BLaER1 (cell line): Measurements from ENCODE around the gene OPN5.

Experiments
- H3K27ac ChIP-seq: shearing (Covaris generic); formaldehyde crosslinking; 2 replicates; pipeline ENCODE4 v1.8.1; 2022
- H3K27me3 ChIP-seq: shearing (Covaris generic); formaldehyde crosslinking; 2 replicates; pipeline ENCODE4 v1.8.1; 2022
- H3K36me3 ChIP-seq: shearing (Covaris generic); formaldehyde crosslinking; 2 replicates; pipeline ENCODE4 v1.8.1; 2022
- H3K4me1 ChIP-seq: shearing (Covaris generic); formaldehyde crosslinking; 2 replicates; pipeline ENCODE4 v1.8.1; 2022
- H3K4me2 ChIP-seq: shearing (Covaris generic); formaldehyde crosslinking; 2 replicates; pipeline ENCODE4 v1.8.1; 2022
- H3K4me3 ChIP-seq: shearing (Covaris generic); formaldehyde crosslinking; 2 replicates; pipeline ENCODE4 v1.8.1; 2022
- H3K9ac ChIP-seq: shearing (Covaris generic); formaldehyde crosslinking; 2 replicates; pipeline ENCODE4 v1.8.1; 2022
- H3K9me3 ChIP-seq: shearing (Covaris generic); formaldehyde crosslinking; 2 replicates; pipeline ENCODE4 v1.8.1; 2022
- H4K20me1 ChIP-seq: shearing (Covaris generic); formaldehyde crosslinking; 2 replicates; pipeline ENCODE4 v1.8.1; 2022
- Cebpa-rat ChIP-seq: shearing (Covaris generic); IDR thresholded peaks from 2 replicates; pipeline ENCODE4 v1.8.1; 2022

OPN5 gene

GRCh38 chr6:47752801-47753200 is 29.0 kb upstream of the OPN5 start:
- no peak overlapping the region for H3K4me2 ChIP-seq

GRCh38 chr6:47759364-47759763 is 22.5 kb upstream of the OPN5 start:
- no peak for TF ChIP-seq Cebpa-rat
- H3K4me1 ChIP-seq = no peaks in the 10 kb centered on the region
- H3K4me3 ChIP-seq = no peak overlapping the region

More at GRCh38 chr6:47752801-47753200, 29.0 kb upstream of the OPN5 start:
- Histone ChIP-seq H3K27ac (no peak overlapping the region), H4K20me1 (no peaks in the 10 kb centered on the region), H3K36me3 (no peaks in the 10 kb centered on the region), H3K9ac (no peak overlapping the region), H3K27me3 (no peaks in the 10 kb centered on the region), H3K4me1 (no peaks in the 10 kb centered on the region), H3K4me3 (no peak overlapping the region), H3K9me3 (0 out of 2 replicates have a peak, but pooled peaks cover 3% of the 10 kb centered on the region)
- no peak for TF ChIP-seq Cebpa-rat

GRCh38 chr6:47762502-47762901 is 19.3 kb upstream of the OPN5 start:
- Histone ChIP-seq H3K27ac (no peak overlapping the region), H3K36me3 (no peaks in the 10 kb centered on the region), H3K9me3 (no peaks in the 10 kb centered on the region), H3K9ac (no peak overlapping the region), H3K4me2 (no peak overlapping the region), H3K27me3 (no peaks in the 10 kb centered on the region), H4K20me1 (no peaks in the 10 kb centered on the region), H3K4me1 (no peaks in the 10 kb centered on the region), H3K4me3 (no peak overlapping the region)
- no peak for TF ChIP-seq Cebpa-rat

More at GRCh38 chr6:47759364-47759763, 22.5 kb upstream of the OPN5 start:
- no peaks in the 10 kb centered on the region for H3K36me3 ChIP-seq
- H3K27ac ChIP-seq = no peak overlapping the region
- H3K4me2 ChIP-seq = no peak overlapping the region
- H3K27me3 ChIP-seq = no peaks in the 10 kb centered on the region
- no peak overlapping the region for H3K9ac ChIP-seq
- no peaks in the 10 kb centered on the region for H4K20me1 ChIP-seq
- no peaks in the 10 kb centered on the region for H3K9me3 ChIP-seq

- no peak overlapping the region for H3K27ac ChIP-seq
- no peaks in the 10 kb centered on the region for H3K9me3 ChIP-seq
- H3K4me1 ChIP-seq = no peaks in the 10 kb centered on the region
- no peaks in the 10 kb centered on the region for H3K36me3 ChIP-seq
- no peaks in the 10 kb centered on the region for H4K20me1 ChIP-seq
- no peak overlapping the region for H3K4me2 ChIP-seq
- no peak overlapping the region for H3K4me3 ChIP-seq
- no peak overlapping the region for H3K9ac ChIP-seq
- no peaks in the 10 kb centered on the region for H3K27me3 ChIP-seq
- TF ChIP-seq Cebpa-rat = no peak
These were observed 15.4 kb upstream of the OPN5 start for GRCh38 chr6:47766445-47766844.

GRCh38 chr6:47767102-47767501 is 14.7 kb upstream of the OPN5 start:
- no peaks in the 10 kb centered on the region for H3K36me3 ChIP-seq
- no peak overlapping the region for H3K4me2 ChIP-seq
- H3K9me3 ChIP-seq = no peaks in the 10 kb centered on the region
- no peak overlapping the region for H3K9ac ChIP-seq
- no peak overlapping the region for H3K4me3 ChIP-seq
- no peaks in the 10 kb centered on the region for H3K4me1 ChIP-seq
- TF ChIP-seq Cebpa-rat = no peak
- no peaks in the 10 kb centered on the region for H4K20me1 ChIP-seq
- no peak overlapping the region for H3K27ac ChIP-seq
- no peaks in the 10 kb centered on the region for H3K27me3 ChIP-seq

GRCh38 chr6:47769982-47770381 is 11.8 kb upstream of the OPN5 start:
- Histone ChIP-seq H3K27ac (no peak overlapping the region), H3K4me2 (no peak overlapping the region)
- no peak for TF ChIP-seq Cebpa-rat

GRCh38 chr6:47772359-47772758 is 9.5 kb upstream of the OPN5 start:
- no peaks in the 10 kb centered on the region for H3K9me3 ChIP-seq
- no peaks in the 10 kb centered on the region for H4K20me1 ChIP-seq
- TF ChIP-seq Cebpa-rat = no peak
- no peaks in the 10 kb centered on the region for H3K36me3 ChIP-seq
- H3K9ac ChIP-seq = no peak overlapping the region
- no peak overlapping the region for H3K4me3 ChIP-seq
- H3K27me3 ChIP-seq = no peaks in the 10 kb centered on the region
- no peak overlapping the region for H3K27ac ChIP-seq
- no peak overlapping the region for H3K4me2 ChIP-seq
- H3K4me1 ChIP-seq = no peaks in the 10 kb centered on the region

More at GRCh38 chr6:47769982-47770381, 11.8 kb upstream of the OPN5 start:
- H3K9me3 ChIP-seq = no peaks in the 10 kb centered on the region
- no peak overlapping the region for H3K9ac ChIP-seq
- no peaks in the 10 kb centered on the region for H3K4me1 ChIP-seq
- H3K4me3 ChIP-seq = no peak overlapping the region
- no peaks in the 10 kb centered on the region for H3K27me3 ChIP-seq
- no peaks in the 10 kb centered on the region for H3K36me3 ChIP-seq
- no peaks in the 10 kb centered on the region for H4K20me1 ChIP-seq

- no peaks in the 10 kb centered on the region for H3K4me1 ChIP-seq
- no peak overlapping the region for H3K9ac ChIP-seq
- H3K27ac ChIP-seq = no peak overlapping the region
- H3K9me3 ChIP-seq = no peaks in the 10 kb centered on the region
- no peak overlapping the region for H3K4me2 ChIP-seq
- H3K4me3 ChIP-seq = no peak overlapping the region
- no peaks in the 10 kb centered on the region for H3K27me3 ChIP-seq
- no peaks in the 10 kb centered on the region for H4K20me1 ChIP-seq
- H3K36me3 ChIP-seq = no peaks in the 10 kb centered on the region
- TF ChIP-seq Cebpa-rat = no peak
These were observed 8.8 kb upstream of the OPN5 start for GRCh38 chr6:47773005-47773404.

GRCh38 chr6:47780510-47781356 is 1.1 kb upstream of the OPN5 start:
- Histone ChIP-seq H3K4me2 (no peak overlapping the region), H3K4me3 (no peak overlapping the region), H3K9ac (no peak overlapping the region), H3K27ac (no peak overlapping the region), H3K9me3 (no peaks in the 10 kb centered on the region), H3K36me3 (no peaks in the 10 kb centered on the region), H3K4me1 (no peaks in the 10 kb centered on the region; the same call in 1 of the 2 replicates), H3K27me3 (no peaks in the 10 kb centered on the region), H4K20me1 (no peaks in the 10 kb centered on the region)
- TF ChIP-seq Cebpa-rat = no peak

- Histone ChIP-seq H3K36me3 (no peaks in the 10 kb centered on the region), H3K4me1 (no peaks in the 10 kb centered on the region; the same call in 1 of the 2 replicates), H3K4me2 (no peak overlapping the region), H4K20me1 (no peaks in the 10 kb centered on the region), H3K27me3 (no peaks in the 10 kb centered on the region), H3K9me3 (no peaks in the 10 kb centered on the region), H3K4me3 (no peak overlapping the region), H3K9ac (no peak overlapping the region), H3K27ac (no peak overlapping the region)
- TF ChIP-seq Cebpa-rat = no peak
These were observed 3.4 kb downstream of the OPN5 start for GRCh38 chr6:47785182-47785581.
